GM21737 (cell line): ENCODE results near the gene SLC25A14.

Experiments
- ATAC-seq: cut with Tn5 transposase; IDR thresholded peaks from one replicate; pipeline ENCODE4 v1.9.1; 2021; ENCODE audit warnings: mild to moderate bottlenecking, moderate library complexity; ENCODE audit not compliant: unreplicated experiment

SLC25A14 gene

DNA sequence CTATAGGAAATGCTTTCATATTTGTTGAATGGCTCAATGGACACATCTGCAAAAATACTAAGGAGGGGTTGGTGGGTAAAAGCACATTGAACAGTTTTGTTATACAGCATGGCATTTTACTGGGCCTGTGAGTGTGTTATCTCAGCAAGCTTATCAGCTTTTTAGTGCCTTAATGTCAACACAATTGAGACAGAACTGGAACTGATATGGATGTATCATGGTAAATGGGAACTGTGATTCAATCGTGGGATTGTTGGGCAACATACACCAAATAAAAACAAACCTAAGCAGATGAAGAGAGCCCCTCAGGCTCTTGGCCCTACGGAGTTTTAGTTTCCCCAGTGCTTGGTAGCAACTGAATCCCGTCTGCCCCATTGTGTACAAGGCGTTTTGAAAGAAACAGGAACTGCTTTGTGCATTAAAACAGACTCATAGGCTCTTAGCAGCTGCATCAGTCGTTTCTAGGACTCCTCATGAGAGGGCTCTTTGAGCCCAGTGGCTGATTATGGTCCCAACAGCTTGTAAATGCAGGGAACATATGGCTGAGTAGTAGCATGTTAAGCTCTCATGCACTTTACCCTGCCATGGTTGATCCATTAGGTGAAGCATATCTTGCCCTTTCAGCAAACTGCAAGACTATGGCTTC lies 38.4 kb downstream of the SLC25A14 start:
- no peak for ATAC-seq

DNA sequence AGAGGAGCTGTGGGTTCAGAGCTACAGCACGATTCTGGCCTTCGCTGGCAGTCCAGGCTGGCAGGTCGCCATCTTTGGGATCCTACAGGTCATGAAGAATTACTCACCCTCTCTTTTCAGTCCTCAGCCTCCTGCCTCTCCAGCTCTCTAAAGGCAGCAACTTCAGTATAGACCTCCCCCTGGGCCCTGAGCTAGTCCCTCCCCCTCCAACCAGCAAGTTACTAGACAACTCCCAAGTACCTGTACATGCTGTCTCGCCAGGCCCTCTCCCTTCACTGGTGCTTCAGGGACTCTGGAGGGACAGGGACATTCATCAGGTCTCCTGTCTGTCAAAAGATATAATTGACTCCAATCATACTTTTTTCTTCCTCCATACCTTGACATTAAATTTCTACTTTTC lies 45.8 kb downstream of the SLC25A14 start, which contains the start of gene GPR119:
Gene GPR119, minus strand, starts transcription at position 155 of the 400 bp plus-strand sequence. CDS start 227 bp downstream, outside the sequence.
- no peak for ATAC-seq

DNA sequence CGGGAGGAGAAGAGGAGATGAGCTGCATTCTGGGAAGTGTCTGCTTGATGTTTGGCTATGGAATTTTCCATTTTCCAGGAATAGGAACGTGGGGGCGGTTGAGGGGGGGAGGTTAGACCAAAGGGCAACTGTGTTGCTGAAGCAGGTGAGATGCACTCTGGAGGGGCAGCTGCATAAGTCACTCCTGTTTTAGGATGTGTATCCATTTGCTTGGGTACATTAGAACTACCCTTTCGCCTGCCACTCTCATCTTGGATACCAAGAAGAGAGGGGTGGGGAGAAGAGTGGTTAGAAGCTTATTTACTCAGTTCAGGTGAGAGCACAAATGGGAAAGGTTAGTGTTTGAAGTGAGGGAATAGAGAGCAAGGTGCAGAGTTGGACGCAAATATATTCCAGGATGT lies 46.7 kb downstream of the SLC25A14 start:
- no peak for ATAC-seq

DNA sequence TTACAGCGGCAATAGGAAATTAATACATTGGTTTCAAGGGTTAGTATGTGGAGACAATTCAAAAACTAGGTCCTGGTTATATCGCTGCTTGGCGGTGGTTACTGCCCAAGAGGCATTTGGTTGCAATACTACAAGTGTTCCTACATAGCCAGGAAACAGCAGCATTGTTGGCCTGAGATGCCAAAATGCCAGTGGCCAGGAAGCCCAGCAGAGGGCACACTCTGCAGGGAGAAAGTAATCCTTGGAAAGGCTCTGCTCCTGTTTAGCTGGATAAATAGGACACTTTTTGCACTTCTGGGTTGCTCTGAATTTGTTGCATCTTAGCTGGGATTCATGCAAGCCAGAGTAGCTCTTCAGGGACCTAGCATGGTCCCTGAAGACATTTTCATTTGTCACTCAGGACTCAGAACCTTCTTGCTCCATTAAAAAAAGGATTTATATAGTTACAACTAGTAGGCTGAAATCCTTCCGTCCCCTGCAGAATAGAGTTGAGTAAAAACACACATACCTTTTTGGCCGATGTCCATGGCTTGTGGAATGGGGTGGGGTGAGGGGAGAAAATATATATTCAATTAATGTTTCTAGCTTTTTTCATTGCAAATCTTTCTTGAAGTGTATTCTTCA lies 53.8 kb downstream of the SLC25A14 start:
- ATAC-seq = no peak

DNA sequence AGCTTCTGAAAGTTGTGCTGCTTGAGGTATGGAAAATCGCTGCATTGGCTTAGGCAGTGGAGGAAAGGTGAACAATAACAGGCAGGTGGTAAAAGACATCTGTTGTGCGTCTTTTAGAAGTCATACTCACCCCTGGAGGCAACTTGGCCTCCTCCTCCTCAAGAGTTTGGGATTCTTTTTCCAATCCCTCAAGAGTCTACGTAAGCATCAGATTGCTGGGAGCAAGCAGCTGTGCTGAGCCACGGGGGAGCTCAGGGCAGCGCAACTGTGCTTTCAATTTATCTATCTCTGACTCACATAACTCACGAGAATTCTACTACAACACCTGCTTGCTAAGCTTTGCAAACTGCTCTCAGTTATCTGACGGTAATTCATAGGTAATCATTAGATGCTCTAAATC lies 55.6 kb downstream of the SLC25A14 start:
- no peak for ATAC-seq

DNA sequence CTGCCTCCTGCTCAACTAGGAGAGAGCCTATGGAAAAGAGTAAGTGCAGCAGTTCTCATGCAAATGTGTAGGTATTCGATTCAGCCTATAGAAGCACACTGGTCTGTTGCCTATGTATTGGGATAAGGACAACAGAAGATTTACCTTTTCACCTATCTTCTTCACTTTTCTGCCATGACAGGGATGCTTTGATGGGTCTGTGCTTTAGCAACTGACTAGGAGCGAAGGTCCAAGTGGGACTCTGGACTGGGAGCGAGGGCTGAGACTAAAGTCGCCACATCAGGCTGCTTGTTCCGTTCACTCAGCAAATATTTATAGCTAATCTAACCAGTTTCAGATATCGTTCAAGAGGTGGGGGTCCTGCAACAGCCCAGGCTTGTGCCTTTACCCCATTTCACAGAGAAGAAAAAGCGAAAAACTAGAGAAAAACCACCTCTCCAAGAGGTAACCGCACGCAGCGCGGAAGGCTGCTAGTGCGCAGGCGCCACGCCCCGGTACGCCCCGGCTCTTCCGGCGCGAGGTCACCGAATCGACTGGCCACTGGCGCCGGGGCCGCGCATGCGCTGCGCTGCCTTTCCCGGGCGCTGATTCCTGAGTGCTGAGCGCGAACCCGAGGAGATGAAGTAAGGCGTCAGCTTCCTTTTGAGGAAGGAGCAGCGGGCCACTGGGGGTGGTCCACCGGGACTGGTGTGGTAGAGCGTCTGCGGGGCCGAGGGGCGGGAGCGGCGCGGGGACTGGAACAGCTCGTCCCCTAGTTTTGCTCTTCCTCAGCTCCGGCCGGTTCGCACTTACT lies 61.9 kb downstream of the SLC25A14 start, which contains the start of gene RBMX2:
Gene RBMX2, plus strand, starts transcription at position 573 of the 793 bp plus-strand sequence. Its CDS starts 46 bp downstream, at position 619.
- ATAC-seq = peak; percentile 94

DNA sequence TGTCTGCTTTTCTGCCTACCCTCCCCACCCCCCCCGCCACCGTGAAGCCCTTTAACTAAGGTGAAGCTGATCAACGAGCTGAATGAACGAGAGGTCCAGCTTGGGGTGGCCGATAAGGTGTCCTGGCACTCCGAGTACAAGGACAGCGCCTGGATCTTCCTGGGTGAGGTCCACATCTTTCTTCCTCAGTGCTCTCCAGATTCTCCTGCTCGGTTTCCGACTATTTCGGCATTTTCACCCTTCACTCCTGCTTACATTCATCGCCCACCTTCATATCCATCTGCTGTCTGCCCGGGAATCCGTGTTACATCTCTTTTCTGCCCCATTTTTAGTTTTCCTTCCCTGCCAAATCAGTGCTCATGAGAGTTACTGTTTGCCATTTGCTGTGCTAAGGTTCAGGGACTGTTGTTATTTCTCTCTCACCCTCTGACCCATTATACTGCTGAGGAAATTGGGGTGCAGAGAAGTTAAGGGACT lies 62.5 kb downstream of the SLC25A14 start:
- ATAC-seq = peak; percentile 14

DNA sequence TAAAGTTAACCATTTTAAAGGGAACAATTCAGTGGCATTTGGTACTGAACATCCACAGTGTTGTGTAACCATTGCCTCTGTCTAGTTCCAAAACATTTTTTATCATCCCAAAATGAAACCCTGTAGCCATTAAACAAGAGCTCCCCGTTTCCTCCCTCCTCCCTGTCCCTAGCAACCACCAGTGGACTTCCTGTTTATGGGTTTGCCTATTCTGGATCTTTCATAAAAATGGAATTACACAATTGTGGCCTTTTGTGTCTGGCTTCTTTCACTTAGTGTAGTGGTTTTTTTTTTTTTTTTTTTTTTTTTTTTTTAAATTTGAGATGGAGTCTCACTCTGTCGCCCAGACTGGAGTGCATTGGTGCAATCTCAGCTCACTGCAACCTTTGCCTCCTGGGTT lies 73.7 kb downstream of the SLC25A14 start:
- ATAC-seq = no peak

DNA sequence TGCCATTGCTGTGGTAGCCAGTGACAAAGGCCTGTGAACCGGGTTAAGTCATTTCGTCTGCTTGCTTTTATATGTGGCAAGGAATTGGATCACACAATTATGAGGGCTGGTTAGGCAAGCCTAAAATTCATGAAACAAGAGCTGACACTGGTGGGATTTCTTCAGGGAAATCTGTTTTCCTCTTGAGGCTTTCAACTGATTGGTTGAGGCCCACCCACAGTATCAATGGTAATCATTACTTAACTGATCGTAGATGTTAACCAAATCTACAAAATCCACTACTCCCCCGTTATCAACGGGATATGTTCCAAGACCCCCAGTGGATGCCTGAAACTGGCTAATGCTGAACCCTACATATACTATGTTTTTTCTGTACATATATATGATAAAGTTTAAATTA lies 75.1 kb downstream of the SLC25A14 start:
- ATAC-seq = no peak

DNA sequence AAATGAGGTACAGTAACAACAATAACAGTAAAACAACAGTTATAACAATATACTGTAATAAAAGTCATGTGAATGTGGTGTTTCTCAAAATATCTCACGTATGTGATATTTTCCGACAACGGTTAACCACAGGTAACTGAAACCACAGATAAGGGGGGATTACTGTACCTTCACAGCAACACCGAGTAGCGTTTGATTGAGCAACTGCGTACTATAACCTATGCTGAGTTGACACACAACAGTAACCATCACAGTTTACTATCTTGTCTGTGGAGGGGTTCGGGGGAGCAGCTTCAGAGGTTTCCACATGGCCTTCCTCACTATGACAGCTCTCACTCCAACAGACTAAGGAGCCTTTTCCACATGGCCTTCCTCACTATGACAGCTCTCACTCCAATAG lies 75.5 kb downstream of the SLC25A14 start:
- ATAC-seq = no peak

DNA sequence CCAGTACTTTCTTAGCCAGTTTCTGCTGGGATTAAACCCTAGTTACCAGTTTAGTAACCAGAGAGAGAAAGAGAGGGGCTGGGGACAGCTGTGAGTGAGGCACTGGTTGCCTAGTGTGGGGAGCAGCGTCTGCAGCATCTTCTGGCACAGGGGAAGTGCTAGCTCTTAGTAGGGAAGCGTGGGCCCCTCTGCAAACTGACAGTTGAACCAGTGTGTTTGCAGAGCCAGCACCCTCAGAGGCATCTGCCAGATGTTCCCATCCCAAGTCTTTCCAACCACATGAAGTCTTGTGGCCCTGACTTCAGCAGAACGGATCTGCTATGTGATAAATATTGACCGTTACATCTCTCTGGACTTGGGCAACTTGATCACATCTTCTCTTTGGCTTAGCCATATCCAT lies 77.1 kb downstream of the SLC25A14 start:
- no peak for ATAC-seq

DNA sequence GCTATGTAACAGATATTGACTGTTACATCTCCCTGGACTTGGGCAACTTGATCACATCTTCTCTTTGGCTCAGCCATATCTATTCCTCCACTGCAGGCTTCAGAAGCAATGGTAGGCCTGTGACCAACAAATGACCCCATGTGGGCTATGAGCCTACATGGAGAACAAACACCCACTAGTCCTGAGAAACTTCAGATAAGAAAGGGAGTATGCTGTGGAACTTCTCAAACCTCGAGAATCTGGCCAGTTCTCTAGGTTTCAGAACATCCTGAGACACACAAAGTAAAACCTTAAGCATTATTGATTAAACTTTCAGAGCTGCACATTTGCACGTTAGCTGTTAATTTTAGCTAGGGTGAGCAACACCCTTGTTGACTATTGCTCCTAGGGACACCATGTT lies 78.3 kb downstream of the SLC25A14 start:
- peak; percentile 30 for ATAC-seq

DNA sequence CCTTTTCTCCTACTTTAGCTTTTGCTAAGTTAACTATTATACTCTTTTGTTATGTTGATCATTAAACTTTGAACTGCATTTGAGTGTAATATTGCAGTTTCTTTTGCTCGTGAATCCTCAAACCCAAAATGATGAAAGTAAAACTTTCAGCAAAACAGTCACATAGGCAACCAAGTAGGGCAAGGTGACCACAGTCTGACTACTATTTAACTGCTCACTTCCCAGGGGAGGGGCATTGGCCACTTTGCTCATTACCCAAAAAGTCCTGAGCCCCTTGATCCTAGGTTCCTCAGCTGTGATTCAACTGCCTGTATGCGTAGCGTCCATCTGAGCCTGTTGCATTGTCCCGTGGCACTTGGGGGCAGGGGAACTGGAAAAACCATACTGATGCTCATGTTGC lies 79.0 kb downstream of the SLC25A14 start:
- ATAC-seq = peak; percentile 63

DNA sequence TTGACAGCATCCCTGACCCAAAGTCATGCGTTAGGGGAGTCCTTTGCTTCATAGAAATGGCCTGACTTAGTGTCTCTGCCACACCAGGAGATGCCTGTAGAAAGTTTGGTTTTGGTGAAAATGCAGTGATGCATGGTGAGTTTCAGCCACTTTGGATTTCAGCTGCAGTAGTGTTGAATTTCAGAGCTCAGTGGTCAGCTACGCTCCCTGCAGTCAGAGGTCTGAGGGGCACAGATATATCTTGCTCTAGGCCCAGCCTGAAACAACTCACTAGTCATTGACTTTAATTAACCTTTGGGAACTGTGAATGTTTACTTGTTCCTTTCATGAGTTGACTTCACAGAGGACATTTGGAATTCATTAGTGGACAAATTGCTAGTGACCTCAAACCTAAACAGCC lies 79.5 kb downstream of the SLC25A14 start:
- peak; percentile 52 for ATAC-seq
